NOMO-1 (cell line): ENCODE measurements around the gene LIPC.

ENCODE experiments used
- DNase-seq, 2 experiments: peaks; one replicate each; lab custom pipeline; 2025; ENCODE audit not compliant: unreplicated experiment in 2 of 2; lab: John Stamatoyannopoulos, UW

The LIPC gene

GRCh38 chr15:58490888-58491473 is 59.2 kb downstream of the LIPC start:
- no peak for DNase-seq

GRCh38 chr15:58491499-58492202 is 59.9 kb downstream of the LIPC start:
- no peak for DNase-seq

GRCh38 chr15:58492661-58493397 is 61.0 kb downstream of the LIPC start:
- DNase-seq = no peak

GRCh38 chr15:58494567-58494966 is 62.8 kb downstream of the LIPC start:
- no peak for DNase-seq

- no peak for DNase-seq
These were observed 64.2 kb downstream of the LIPC start for GRCh38 chr15:58495891-58496408.

GRCh38 chr15:58497046-58497785 is 65.4 kb downstream of the LIPC start:
- no peak for DNase-seq

GRCh38 chr15:58498821-58499580 is 67.2 kb downstream of the LIPC start:
- DNase-seq = no peak

GRCh38 chr15:58501006-58501405 is 69.2 kb downstream of the LIPC start:
- DNase-seq = no peak

- DNase-seq = no peak
These were observed 69.9 kb downstream of the LIPC start for GRCh38 chr15:58501636-58502188.

- no peak for DNase-seq
These were observed 71.6 kb downstream of the LIPC start for GRCh38 chr15:58503139-58504027.

- DNase-seq = no peak
These were observed 73.0 kb downstream of the LIPC start for GRCh38 chr15:58504674-58505234.

- DNase-seq = no peak
These were observed 73.8 kb downstream of the LIPC start for GRCh38 chr15:58505581-58505980.

- no peak for DNase-seq
These were observed 74.3 kb downstream of the LIPC start for GRCh38 chr15:58506064-58506490.

GRCh38 chr15:58506783-58507668 is 75.2 kb downstream of the LIPC start:
- DNase-seq = peak in 1 of 2 experiments; percentile 15

- no peak for DNase-seq
These were observed 77.8 kb downstream of the LIPC start for GRCh38 chr15:58509556-58509955.

GRCh38 chr15:58510715-58511598 is 79.2 kb downstream of the LIPC start:
- DNase-seq = no peak

- no peak for DNase-seq
These were observed 79.8 kb downstream of the LIPC start for GRCh38 chr15:58511599-58511987.
